HG02610 (cell line): ENCODE measurements around the gene ZNF185.

Source experiments
- ATAC-seq: cut with Tn5 transposase; IDR thresholded peaks from one replicate; pipeline ENCODE4 v1.9.1; 2021; ENCODE audit warnings: mild to moderate bottlenecking, moderate library complexity; ENCODE audit not compliant: unreplicated experiment

Gene ZNF185

DNA sequence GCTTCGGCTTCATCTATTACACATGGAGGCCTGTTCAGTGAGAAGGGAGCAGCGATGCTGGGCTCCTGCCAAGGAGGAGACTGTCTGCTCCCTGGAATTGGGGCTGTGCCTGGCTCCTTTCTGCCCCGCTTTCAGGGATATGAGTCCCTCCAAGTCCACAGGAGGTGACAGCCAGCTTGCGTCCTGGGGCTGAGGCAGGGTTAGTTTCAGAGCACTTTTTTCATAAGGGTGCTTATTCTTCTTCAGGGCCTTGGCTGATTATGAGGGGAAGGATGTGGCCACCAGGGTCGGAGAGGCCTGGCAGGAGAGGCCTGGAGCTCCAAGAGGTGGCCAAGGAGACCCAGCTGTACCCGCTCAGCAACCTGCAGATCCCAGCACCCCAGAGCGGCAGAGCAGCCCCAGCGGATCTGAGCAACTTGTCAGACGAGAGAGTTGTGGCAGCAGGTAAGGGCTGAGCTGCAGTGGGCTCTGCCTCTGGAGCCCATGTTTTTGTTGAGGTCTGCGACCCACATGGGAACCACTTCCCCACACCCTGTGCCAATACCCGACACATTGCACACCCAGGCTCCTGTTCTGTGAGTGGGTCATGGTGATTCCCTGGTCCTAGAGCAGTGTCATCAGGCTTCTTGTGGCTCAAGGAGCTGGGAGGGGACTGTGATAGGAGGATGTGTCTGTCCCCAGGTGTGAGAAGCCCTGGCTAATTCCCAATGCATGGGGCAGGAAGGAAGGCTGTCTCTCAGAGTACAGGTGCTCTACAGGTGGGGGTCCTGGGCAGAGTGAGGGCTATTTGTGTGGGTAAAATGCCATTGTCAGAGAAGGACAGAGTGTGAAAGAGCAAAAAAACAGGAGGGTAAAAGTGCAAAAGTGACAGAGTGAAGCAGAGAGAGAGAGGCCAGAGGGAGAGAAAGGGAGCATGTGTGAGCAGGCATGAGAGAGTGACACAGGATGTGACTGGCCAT, 47.4 kb downstream of the ZNF185 start:
- ATAC-seq = no peak

DNA sequence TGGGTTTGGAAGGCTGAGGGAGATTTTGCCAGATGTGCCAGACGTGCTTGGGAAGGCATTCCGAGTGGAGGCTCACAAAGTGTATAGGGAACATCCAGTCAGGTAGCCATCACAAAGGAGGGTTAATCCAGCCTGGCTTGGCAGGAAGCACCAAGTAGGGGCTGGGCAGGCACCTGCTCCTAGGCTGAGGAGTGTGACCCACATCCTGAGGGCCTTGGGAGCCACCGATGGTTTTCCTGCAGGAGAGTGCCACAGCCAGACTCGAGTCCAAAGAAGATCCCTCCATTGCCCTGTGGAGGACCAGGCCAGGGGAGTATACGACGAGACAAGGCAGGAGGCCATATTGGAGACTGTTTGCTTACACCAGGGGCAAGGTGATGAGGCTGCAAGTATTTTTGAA, 48.8 kb downstream of the ZNF185 start:
- ATAC-seq = no peak
